Measurements from ENCODE around the gene CAVIN1.

The CAVIN1 gene

GRCh38 chr17:42442196-42442565, 19.1 kb upstream of the CAVIN1 start:
- DNase-seq (ENCODE audit: low read depth) = no peak
- no peak overlapping the region for H3K4me3 ChIP-seq (replicated peaks; ENCODE audit: low read depth, low read length)
- TF ChIP-seq CTCF (IDR thresholded peaks at IDR 0.05; ENCODE audit: low read length, missing control alignments) = no peak

GRCh38 chr17:42441371-42442195, 18.5 kb upstream of the CAVIN1 start:
- no peak overlapping the region for H3K4me3 ChIP-seq (replicated peaks; ENCODE audit: low read depth, low read length)
- no peak for DNase-seq (ENCODE audit: low read depth)
- TF ChIP-seq CTCF (IDR thresholded peaks at IDR 0.05; ENCODE audit: low read length, missing control alignments) = no peak

GRCh38 chr17:42438600-42439567, 15.8 kb upstream of the CAVIN1 start:
- TF ChIP-seq CTCF (IDR thresholded peaks at IDR 0.05; ENCODE audit: low read length, missing control alignments) = peak; percentile 50
- H3K4me3 ChIP-seq (replicated peaks; ENCODE audit: low read depth, low read length) = no peak overlapping the region
- peak; percentile 52 for DNase-seq (ENCODE audit: low read depth)

- TF ChIP-seq CTCF (IDR thresholded peaks at IDR 0.05; ENCODE audit: low read length, missing control alignments) = no peak
Observed at GRCh38 chr17:42436391-42436790, 13.3 kb upstream of the CAVIN1 start.

GRCh38 chr17:42431758-42432161, 8.7 kb upstream of the CAVIN1 start:
- no peak overlapping the region for H3K4me3 ChIP-seq (replicated peaks; ENCODE audit: low read depth, low read length)

More at GRCh38 chr17:42436391-42436790, 13.3 kb upstream of the CAVIN1 start:
- DNase-seq (ENCODE audit: low read depth) = peak; percentile 99
- H3K4me3 ChIP-seq (replicated peaks; ENCODE audit: low read depth, low read length) = no peak overlapping the region

More at GRCh38 chr17:42431758-42432161, 8.7 kb upstream of the CAVIN1 start:
- no peak for TF ChIP-seq CTCF (IDR thresholded peaks at IDR 0.05; ENCODE audit: low read length, missing control alignments)
- DNase-seq (ENCODE audit: low read depth) = peak; percentile 69
